SHP77 treated with DMSO at 0.1 percent for 48 hours (cell line): ENCODE data around the gene FIGLA.

ENCODE experiments used
- DNase-seq: peaks from one replicate; lab custom pipeline; 2025; lab: John Stamatoyannopoulos, UW

Gene FIGLA

GRCh38 chr2:70772486-70773155 is 17.8 kb downstream of the FIGLA start:
- DNase-seq = no peak

- no peak for DNase-seq
Observed at GRCh38 chr2:70771446-70771845, 19.0 kb downstream of the FIGLA start.

GRCh38 chr2:70769450-70769849 is 21.0 kb downstream of the FIGLA start:
- DNase-seq = no peak

- no peak for DNase-seq
Observed at GRCh38 chr2:70768590-70769085, 21.8 kb downstream of the FIGLA start.

GRCh38 chr2:70767699-70768589 is 22.5 kb downstream of the FIGLA start, which contains the start of gene ADD2:
ADD2 (minus strand) TSS chr2:70768200; CDS start chr2:70706408, 61,792 bp downstream.
- no peak for DNase-seq

GRCh38 chr2:70767079-70767698 is 23.3 kb downstream of the FIGLA start:
- DNase-seq = no peak

GRCh38 chr2:70766357-70767078 is 23.9 kb downstream of the FIGLA start:
- DNase-seq = no peak

GRCh38 chr2:70765507-70765906 is 24.9 kb downstream of the FIGLA start:
- no peak for DNase-seq

- no peak for DNase-seq
Observed at GRCh38 chr2:70759446-70759845, 31.0 kb downstream of the FIGLA start.

GRCh38 chr2:70757966-70758365 is 32.5 kb downstream of the FIGLA start:
- DNase-seq = no peak

- no peak for DNase-seq
Observed at GRCh38 chr2:70757360-70757759, 33.1 kb downstream of the FIGLA start.

GRCh38 chr2:70756128-70756527 is 34.3 kb downstream of the FIGLA start:
- no peak for DNase-seq

- DNase-seq = no peak
Observed at GRCh38 chr2:70753902-70754301, 36.5 kb downstream of the FIGLA start.

- no peak for DNase-seq
Observed at GRCh38 chr2:70753031-70753430, 37.4 kb downstream of the FIGLA start.

GRCh38 chr2:70752396-70752795 is 38.0 kb downstream of the FIGLA start:
- no peak for DNase-seq

- DNase-seq = no peak
Observed at GRCh38 chr2:70751881-70752280, 38.6 kb downstream of the FIGLA start.

- no peak for DNase-seq
Observed at GRCh38 chr2:70750320-70750719, 40.1 kb downstream of the FIGLA start.

- no peak for DNase-seq
Observed at GRCh38 chr2:70748002-70748784, 42.2 kb downstream of the FIGLA start.

GRCh38 chr2:70747284-70747683 is 43.2 kb downstream of the FIGLA start:
- DNase-seq = no peak

GRCh38 chr2:70746094-70746974 is 44.1 kb downstream of the FIGLA start:
- no peak for DNase-seq
